Occipital lobe (tissue), 2 donors: Measurements from ENCODE around the gene SPO11. TPM values are rescaled to one million over a fixed set of nuclear protein-coding genes. Genes with fewer than 3 reads are reported as not detected.
A peak's percentile ranks its signal among the peaks of the same experiment; 100 is the strongest.

Source experiments
- DNase-seq: peaks from one replicate; lab custom pipeline; 2025; lab: John Stamatoyannopoulos, UW
- total RNA-seq: library from RNA; depleted of rRNA; stranded (reverse); fragments of >200 nt; gene quantifications from one replicate; pipeline ENCODE4 v1.2.3, GENCODE V29; 2014

SPO11 gene
- total RNA-seq, 1 donor from 2014 or later, result not detected

- DNase-seq, result no peak
Measured at GRCh38 chr20:57310821-57311514, 18.6 kb upstream of the SPO11 start.

GRCh38 chr20:57312138-57312537, 17.5 kb upstream of the SPO11 start:
- no peak for DNase-seq

- DNase-seq, result no peak
Measured at GRCh38 chr20:57313230-57313629, 16.4 kb upstream of the SPO11 start.

GRCh38 chr20:57313951-57314350, 15.7 kb upstream of the SPO11 start:
- DNase-seq, result no peak

GRCh38 chr20:57315083-57315975, 14.3 kb upstream of the SPO11 start:
- no peak for DNase-seq

- no peak for DNase-seq
Measured at GRCh38 chr20:57315976-57316480, 13.6 kb upstream of the SPO11 start.

- DNase-seq, result no peak
Measured at GRCh38 chr20:57316795-57317201, 12.8 kb upstream of the SPO11 start.

- no peak for DNase-seq
Measured at GRCh38 chr20:57317316-57317788, 12.3 kb upstream of the SPO11 start.

- no peak for DNase-seq
Measured at GRCh38 chr20:57317789-57318371, 11.7 kb upstream of the SPO11 start.

GRCh38 chr20:57319584-57319983, 10.0 kb upstream of the SPO11 start:
- no peak for DNase-seq

GRCh38 chr20:57320358-57320757, 9.2 kb upstream of the SPO11 start:
- DNase-seq, result no peak

GRCh38 chr20:57321142-57321541, 8.5 kb upstream of the SPO11 start:
- no peak for DNase-seq

GRCh38 chr20:57322476-57322875, 7.1 kb upstream of the SPO11 start:
- no peak for DNase-seq

- peak; percentile 29 for DNase-seq
Measured at GRCh38 chr20:57323034-57323433, 6.6 kb upstream of the SPO11 start.

GRCh38 chr20:57325632-57326356, 3.8 kb upstream of the SPO11 start:
- no peak for DNase-seq

- no peak for DNase-seq
Measured at GRCh38 chr20:57326667-57327455, 2.7 kb upstream of the SPO11 start.

GRCh38 chr20:57327820-57328219, 1.8 kb upstream of the SPO11 start:
- DNase-seq, result no peak

GRCh38 chr20:57330998-57331397, 1.4 kb downstream of the SPO11 start:
- no peak for DNase-seq

- DNase-seq, result no peak
Measured at GRCh38 chr20:57332105-57333089, 2.8 kb downstream of the SPO11 start.
